IMR-90 (cell line): ENCODE measurements around the gene SLC16A1. TPM values are rescaled to one million over a fixed set of nuclear protein-coding genes. Genes with fewer than 3 reads are reported as not detected.

Source experiments
- ATAC-seq: fragments of 200-7000 bp; cut with Tn5 transposase; 2 replicates; pipeline ENCODE4 v1.9.1; 2020; ENCODE audit warnings: low read depth, mild to moderate bottlenecking, moderate library complexity
- BruUV-seq: library from RNA; stranded (reverse); fragments of 400-500 nt; replicated peaks from 2 replicates; lab custom pipeline; 2021; lab: Mats Ljungman, UMichigan
- CTCF ChIA-PET: fragments of 300-600 bp; formaldehyde crosslinking; extraction: SDS; loops from one replicate; lab custom pipeline; 2021; ENCODE audit warnings: antibody characterized with exemption; lab: Yijun Ruan, JAX
- POLR2A ChIA-PET: fragments of 300-600 bp; sonication (Branson Sonifier 250); formaldehyde crosslinking; loops from one replicate; lab custom pipeline; 2022; ENCODE audit warnings: antibody characterized with exemption; ENCODE audit not compliant: unreplicated experiment; lab: Charles Lee
- DNase-seq: peaks from one replicate; pipeline ENCODE4 v3.0.0; 2013
- H2AFZ ChIP-seq: replicated peaks from 2 replicates; pipeline ENCODE3; 2013; ENCODE audit warnings: low read length, mild to moderate bottlenecking; ENCODE audit not compliant: poor library complexity
- H2AK5ac ChIP-seq: 2 replicates; pipeline ENCODE4 v1.6.1; 2013; ENCODE audit warnings: low read depth, low read length, inconsistent platforms
- H2AK9ac ChIP-seq: replicated peaks from 2 replicates; pipeline ENCODE3; 2013; ENCODE audit warnings: mild to moderate bottlenecking, low read depth, low read length, moderate library complexity; ENCODE audit not compliant: poor library complexity
- H2BK120ac ChIP-seq: 2 replicates; pipeline ENCODE4 v1.6.1; 2013; ENCODE audit warnings: low read depth, low read length, inconsistent platforms
- H2BK15ac ChIP-seq: 3 replicates; pipeline ENCODE4 v1.6.1; 2013; ENCODE audit warnings: low read depth, low read length, inconsistent platforms
- H2BK20ac ChIP-seq: 2 replicates; pipeline ENCODE4 v1.6.1; 2013; ENCODE audit warnings: low read depth, mild to moderate bottlenecking, inconsistent platforms, low read length, moderate library complexity
- H2BK5ac ChIP-seq: 2 replicates; pipeline ENCODE4 v1.6.1; 2013; ENCODE audit warnings: mild to moderate bottlenecking, low read depth, low read length, inconsistent platforms; ENCODE audit not compliant: poor library complexity, severe bottlenecking
- H3K14ac ChIP-seq: replicated peaks from 2 replicates; pipeline ENCODE4 v1.6.1; 2013; ENCODE audit warnings: low read depth, low read length, inconsistent platforms
- H3K18ac ChIP-seq: 2 replicates; pipeline ENCODE4 v1.6.1; 2013; ENCODE audit warnings: low read depth, low read length, control low read depth
- H3K23ac ChIP-seq: 2 replicates; pipeline ENCODE4 v1.6.1; 2013; ENCODE audit warnings: low read depth, low read length, inconsistent platforms
- H3K27ac ChIP-seq: 2 replicates; pipeline ENCODE4 v1.5.1; 2013; ENCODE audit warnings: mild to moderate bottlenecking, control low read depth, low read length; ENCODE audit not compliant: insufficient read depth
- H3K27me3 ChIP-seq: 2 replicates; pipeline ENCODE4 v1.6.1; 2013; ENCODE audit warnings: low read length; ENCODE audit not compliant: control insufficient read depth, insufficient read depth
- H3K36me3 ChIP-seq: 2 replicates; pipeline ENCODE4 v1.6.1; 2013; ENCODE audit warnings: low read length, mixed read lengths; ENCODE audit not compliant: control insufficient read depth, insufficient read depth
- H3K4ac ChIP-seq: 2 replicates; pipeline ENCODE4 v1.6.1; 2013; ENCODE audit warnings: low read depth, low read length, inconsistent platforms
- H3K4me1 ChIP-seq: 2 replicates; pipeline ENCODE4 v1.6.1; 2013; ENCODE audit warnings: low read length, mixed read lengths; ENCODE audit not compliant: control insufficient read depth, insufficient read depth
- H3K4me2 ChIP-seq: 2 replicates; pipeline ENCODE4 v1.6.1; 2013; ENCODE audit warnings: low read depth, mild to moderate bottlenecking, control low read depth, low read length, moderate library complexity
- H3K4me3 ChIP-seq: 2 replicates; pipeline ENCODE4 v1.5.1; 2013; ENCODE audit warnings: low read depth, mild to moderate bottlenecking, control low read depth, low read length, moderate library complexity; ENCODE audit not compliant: insufficient read depth
- H3K56ac ChIP-seq: 2 replicates; pipeline ENCODE4 v1.6.1; 2013; ENCODE audit warnings: low read length, inconsistent platforms; ENCODE audit not compliant: insufficient read depth; ENCODE audit errors: extremely low read depth
- H3K79me1 ChIP-seq, 2 experiments: 2 replicates each; pipeline ENCODE4 v1.6.1; 2013; ENCODE audit warnings: low read length in 2 of 2, inconsistent platforms in 1 of 2, low read depth in 1 of 2
- H3K9ac ChIP-seq: 2 replicates; pipeline ENCODE4 v1.6.1; 2013; ENCODE audit warnings: low read depth, low read length, control low read depth
- H3K9me1 ChIP-seq: 2 replicates; pipeline ENCODE4 v1.6.1; 2013; ENCODE audit warnings: low read length, inconsistent platforms; ENCODE audit not compliant: insufficient read depth
- H3K9me3 ChIP-seq: 2 replicates; pipeline ENCODE4 v1.6.1; 2013; ENCODE audit warnings: low read length; ENCODE audit not compliant: control insufficient read depth, insufficient read depth
- H4K20me1 ChIP-seq: 2 replicates; pipeline ENCODE4 v1.6.1; 2013; ENCODE audit warnings: low read length, inconsistent platforms; ENCODE audit not compliant: insufficient read depth
- H4K5ac ChIP-seq: 2 replicates; pipeline ENCODE4 v1.6.1; 2013; ENCODE audit warnings: mild to moderate bottlenecking, low read depth, low read length, control low read depth
- H4K8ac ChIP-seq, 2 experiments: 2 replicates each; pipeline ENCODE4 v1.6.1; 2013; ENCODE audit warnings: low read depth in 2 of 2, low read length in 2 of 2, control low read depth in 1 of 2, inconsistent platforms in 1 of 2
- H4K91ac ChIP-seq: 2 replicates; pipeline ENCODE4 v1.6.1; 2013; ENCODE audit warnings: low read depth, low read length, inconsistent platforms; ENCODE audit not compliant: insufficient read depth
- BHLHE40 ChIP-seq: fragments of 150-350 bp; IDR thresholded peaks from 2 replicates; pipeline ENCODE4 v1.6.1; 2016; ENCODE audit warnings: mild to moderate bottlenecking, low read depth, low read length
- CEBPB ChIP-seq: IDR thresholded peaks from 2 replicates; pipeline ENCODE4 v1.6.1; 2012; ENCODE audit warnings: low read depth, low read length, improper control_type of control experiment
- CHD1 ChIP-seq: IDR thresholded peaks from 2 replicates; pipeline ENCODE4 v1.6.1; 2012; ENCODE audit warnings: low read depth, low read length, improper control_type of control experiment
- ELK1 ChIP-seq: fragments of 150-350 bp; IDR thresholded peaks from 2 replicates; pipeline ENCODE4 v1.6.1; 2016; ENCODE audit warnings: low read depth, mild to moderate bottlenecking, low read length, moderate library complexity, borderline replicate concordance
- FOS ChIP-seq: fragments of 150-350 bp; IDR thresholded peaks from 2 replicates; pipeline ENCODE4 v1.6.1; 2016; ENCODE audit warnings: low read depth, low read length
- MAFK ChIP-seq: IDR thresholded peaks from 2 replicates; pipeline ENCODE4 v1.6.1; 2012; ENCODE audit warnings: low read depth, low read length, improper control_type of control experiment
- MAZ ChIP-seq: IDR thresholded peaks from 2 replicates; pipeline ENCODE4 v1.6.1; 2012; ENCODE audit warnings: low read depth, mild to moderate bottlenecking, low read length, improper control_type of control experiment, moderate library complexity, borderline replicate concordance
- MXI1 ChIP-seq: IDR thresholded peaks from 2 replicates; pipeline ENCODE4 v1.6.1; 2012; ENCODE audit warnings: low read depth, mild to moderate bottlenecking, low read length, moderate library complexity, borderline replicate concordance
- NFE2L2 ChIP-seq: fragments of 150-350 bp; IDR thresholded peaks from 2 replicates; pipeline ENCODE4 v1.6.1; 2016; ENCODE audit warnings: low read depth, mild to moderate bottlenecking, low read length
- POLR2A ChIP-seq: IDR thresholded peaks from 2 replicates; pipeline ENCODE4 v1.6.1; 2012; ENCODE audit warnings: mild to moderate bottlenecking, low read depth, low read length
- RAD21 ChIP-seq: IDR thresholded peaks from 2 replicates; pipeline ENCODE4 v1.6.1; 2012; ENCODE audit warnings: low read length, improper control_type of control experiment
- RCOR1 ChIP-seq: IDR thresholded peaks from 2 replicates; pipeline ENCODE4 v1.6.1; 2012; ENCODE audit warnings: mild to moderate bottlenecking, low read length, improper control_type of control experiment; ENCODE audit not compliant: insufficient replicate concordance
- RFX5 ChIP-seq: IDR thresholded peaks from 2 replicates; pipeline ENCODE4 v1.8.0; 2012; ENCODE audit warnings: low read depth, mild to moderate bottlenecking, low read length, moderate library complexity
- WGBS, 2 experiments: methylation state at CpG; one replicate each; pipeline versions ENCODE4 v1.1.5 to v1.1.7; 2013; ENCODE audit warnings: missing lambda C conversion rate in 2 of 2; ENCODE audit not compliant: insufficient read length in 1 of 2; ENCODE audit errors: extremely low coverage in 2 of 2; 5-methylcytosine and 5-hydroxymethylcytosine counted together
- dilution Hi-C: fragments of 300-500 bp; cut with HindIII; formaldehyde crosslinking; loops from one replicate; pipeline ENCODE4 v1.14.3; 2018; ENCODE audit warnings: low sequenced_read_pairs; ENCODE audit not compliant: unreplicated experiment
- in situ Hi-C: fragments of 300-500 bp; cut with MboI; formaldehyde crosslinking; loops from 3 replicates; pipeline ENCODE4 v1.14.3; 2019; ENCODE audit warnings: low sequenced_read_pairs, inconsistent platforms, mixed read lengths
- intact Hi-C: fragments of 100-400 bp; cut with micrococcal nuclease; formaldehyde crosslinking; loops from 2 replicates; pipeline ENCODE4 v1.10.0; 2022
- polyA plus RNA-seq, 3 experiments: library from polyadenylated mRNA; depleted of rRNA; stranded (reverse); fragments of >200 nt; gene quantifications; 2 replicates each; pipeline ENCODE4 v1.2.3, GENCODE V29; 2012; ENCODE audit warnings: low replicate concordance in 1 of 3
- total RNA-seq: library from RNA; depleted of rRNA; stranded (reverse); fragments of >200 nt; gene quantifications from 2 replicates; pipeline ENCODE4 v1.2.3, GENCODE V29; 2012
- TF ChIP-seq, protein P1 (sequence below): conservative IDR thresholded peaks from 2 replicates; pipeline ENCODE4 v1.5.1; 2012; ENCODE audit warnings: mild to moderate bottlenecking, low read depth, low read length, improper control_type of control experiment
- TF ChIP-seq, protein P2 (sequence below): fragments of 150-350 bp; IDR thresholded peaks from 2 replicates; pipeline ENCODE4 v1.6.1; 2017; ENCODE audit warnings: mild to moderate bottlenecking, antibody characterized with exemption, low read length, low read depth

The SLC16A1 gene
- total and polyA plus RNA-seq, 2 of the 4 experiments (the other 2 are of a cell fraction): 32.9 to 156 TPM

GRCh38 chr1:112933820-112934571 lies 22.0 kb downstream of the SLC16A1 start:
- dilution Hi-C loops (no loop called here), intact Hi-C loops (no loop called here), in situ Hi-C loops (loop anchor here (10.0 kb wide), 1 partner anchor 61 kb away; no protein-coding TSS in a partner anchor)
- POLR2A ChIA-PET: no interaction called here
- ATAC-seq: no peak
- peaks cover 3% of the 10 kb centered on the region; the same call in 1 of the 2 replicates for H4K20me1 ChIP-seq
- no peak overlapping the region for H3K4me3 ChIP-seq
- H3K14ac ChIP-seq: no peak overlapping the region
- no peak overlapping the region for H2BK20ac ChIP-seq
- peaks cover 6% of the 10 kb centered on the region; the same call in 1 of the 2 replicates for H3K4me1 ChIP-seq
- no peak overlapping the region for H4K5ac ChIP-seq
- H2BK120ac ChIP-seq: no peak overlapping the region
- no peak overlapping the region for H3K9ac ChIP-seq
- no peak overlapping the region for H2AFZ ChIP-seq
- H3K36me3 ChIP-seq: no peaks in the 10 kb centered on the region
- H2BK15ac ChIP-seq: no peak overlapping the region
- no peak overlapping the region for H4K8ac ChIP-seq
- CTCF ChIA-PET: no interaction called here
- H3K9me1 ChIP-seq: no peaks in the 10 kb centered on the region; the same call in 1 of the 2 replicates
- BruUV-seq: no TSS peak
- H3K4me2 ChIP-seq: no peak overlapping the region
- no peaks in the 10 kb centered on the region for H3K9me3 ChIP-seq
- H3K79me1 ChIP-seq: peaks cover 18 to 52% of the 10 kb centered on the region in 2 experiments
- no peak overlapping the region for H2AK5ac ChIP-seq
- H3K27me3 ChIP-seq: no peaks in the 10 kb centered on the region
- no CpG with 5 or more reads among the region's 3 CpGs for WGBS, 2 experiments
- no peak overlapping the region for H3K27ac ChIP-seq
- no peak overlapping the region for H2BK5ac ChIP-seq
- no peak overlapping the region for H3K23ac ChIP-seq
- no peak overlapping the region for H3K4ac ChIP-seq
- peak overlapping the region; percentile 25; the same call in 1 of the 2 replicates for H3K18ac ChIP-seq
- H4K91ac ChIP-seq: no peak overlapping the region
- H3K56ac ChIP-seq: no peak overlapping the region
- DNase-seq: no peak
- no peak overlapping the region for H2AK9ac ChIP-seq
- TF ChIP-seq RAD21 (no peak), CEBPB (no peak), ELK1 (no peak), CHD1 (no peak), MXI1 (no peak), POLR2A (no peak), NFE2L2 (no peak), FOS (no peak), MAZ (no peak), RFX5 (no peak), RCOR1 (no peak), MAFK (no peak), BHLHE40 (no peak)
- TF ChIP-seq, protein P1, sequence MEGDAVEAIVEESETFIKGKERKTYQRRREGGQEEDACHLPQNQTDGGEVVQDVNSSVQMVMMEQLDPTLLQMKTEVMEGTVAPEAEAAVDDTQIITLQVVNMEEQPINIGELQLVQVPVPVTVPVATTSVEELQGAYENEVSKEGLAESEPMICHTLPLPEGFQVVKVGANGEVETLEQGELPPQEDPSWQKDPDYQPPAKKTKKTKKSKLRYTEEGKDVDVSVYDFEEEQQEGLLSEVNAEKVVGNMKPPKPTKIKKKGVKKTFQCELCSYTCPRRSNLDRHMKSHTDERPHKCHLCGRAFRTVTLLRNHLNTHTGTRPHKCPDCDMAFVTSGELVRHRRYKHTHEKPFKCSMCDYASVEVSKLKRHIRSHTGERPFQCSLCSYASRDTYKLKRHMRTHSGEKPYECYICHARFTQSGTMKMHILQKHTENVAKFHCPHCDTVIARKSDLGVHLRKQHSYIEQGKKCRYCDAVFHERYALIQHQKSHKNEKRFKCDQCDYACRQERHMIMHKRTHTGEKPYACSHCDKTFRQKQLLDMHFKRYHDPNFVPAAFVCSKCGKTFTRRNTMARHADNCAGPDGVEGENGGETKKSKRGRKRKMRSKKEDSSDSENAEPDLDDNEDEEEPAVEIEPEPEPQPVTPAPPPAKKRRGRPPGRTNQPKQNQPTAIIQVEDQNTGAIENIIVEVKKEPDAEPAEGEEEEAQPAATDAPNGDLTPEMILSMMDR: no peak
- TF ChIP-seq, protein P2, sequence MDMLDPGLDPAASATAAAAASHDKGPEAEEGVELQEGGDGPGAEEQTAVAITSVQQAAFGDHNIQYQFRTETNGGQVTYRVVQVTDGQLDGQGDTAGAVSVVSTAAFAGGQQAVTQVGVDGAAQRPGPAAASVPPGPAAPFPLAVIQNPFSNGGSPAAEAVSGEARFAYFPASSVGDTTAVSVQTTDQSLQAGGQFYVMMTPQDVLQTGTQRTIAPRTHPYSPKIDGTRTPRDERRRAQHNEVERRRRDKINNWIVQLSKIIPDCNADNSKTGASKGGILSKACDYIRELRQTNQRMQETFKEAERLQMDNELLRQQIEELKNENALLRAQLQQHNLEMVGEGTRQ: no peak
